Urinary bladder (tissue), 4 donors: ENCODE measurements around the gene KDELR3. TPM values are rescaled to one million over a fixed set of nuclear protein-coding genes. Genes with fewer than 3 reads are reported as not detected.
"Not testable (repeated sequence)": the region's sequence is repeated elsewhere in the genome, so short reads cannot be mapped to it uniquely, and the experiment has no call there.

Experiments
- DNase-seq: peaks from one replicate; pipeline ENCODE4 v3.0.0-alpha.2; 2015; ENCODE audit errors: extremely low spot score
- H3K27ac ChIP-seq: one replicate; pipeline ENCODE4 v1.5.1; 2013; ENCODE audit warnings: low read depth, mild to moderate bottlenecking, moderate library complexity
- H3K36me3 ChIP-seq: one replicate; pipeline ENCODE4 v1.6.1; 2013; ENCODE audit warnings: mild to moderate bottlenecking, moderate library complexity; ENCODE audit not compliant: insufficient read depth
- H3K4me1 ChIP-seq: one replicate; pipeline ENCODE4 v1.6.1; 2013; ENCODE audit warnings: mild to moderate bottlenecking, moderate library complexity; ENCODE audit not compliant: insufficient read depth
- H3K4me3 ChIP-seq: one replicate; pipeline ENCODE4 v1.5.1; 2013; ENCODE audit warnings: low read depth, low read length
- WGBS: extraction: QIAGEN DNeasy Blood & Tissue Kit; methylation state at CpG from one replicate; pipeline ENCODE4 v1.1.7; 2013; 5-methylcytosine and 5-hydroxymethylcytosine counted together
- polyA plus RNA-seq: library from polyadenylated mRNA; stranded (reverse); fragments of 200-250 nt; gene quantifications from one replicate; pipeline ENCODE4 v1.2.3, GENCODE V29; 2013
- total RNA-seq: library from RNA; depleted of rRNA; stranded (reverse); fragments of >200 nt; gene quantifications from one replicate; pipeline ENCODE4 v1.2.3, GENCODE V29; 2014
- donor health status: healthy with polysubstance abuse.
- donor health status: healthy.

KDELR3 gene
- total and polyA plus RNA-seq, 2 donors: 4.7 to 75.7 TPM

GRCh38 chr22:38469306-38469781 lies 1.4 kb downstream of the KDELR3 start:
- no peak for DNase-seq
- H3K4me1 ChIP-seq: no peaks in the 10 kb centered on the region
- WGBS: 82% methylated on average over 6 of the region's 6 CpGs

GRCh38 chr22:38470179-38470578 lies 2.3 kb downstream of the KDELR3 start:
- H3K36me3 ChIP-seq, H3K27ac ChIP-seq, H3K4me1 ChIP-seq, DNase-seq, H3K4me3 ChIP-seq: not testable (repeated sequence)
- WGBS: 94% methylated on average over 10 of the region's 10 CpGs

More at GRCh38 chr22:38469306-38469781, 1.4 kb downstream of the KDELR3 start:
- Histone ChIP-seq H3K4me3 (no peak overlapping the region), H3K27ac (no peak overlapping the region), H3K36me3 (no peaks in the 10 kb centered on the region)

- no peak for DNase-seq
- H3K27ac ChIP-seq: no peak overlapping the region
- no peaks in the 10 kb centered on the region for H3K36me3 ChIP-seq
- H3K4me1 ChIP-seq: no peaks in the 10 kb centered on the region
- H3K4me3 ChIP-seq: no peak overlapping the region
- WGBS: 85% methylated on average over 11 of the region's 11 CpGs
Measured at GRCh38 chr22:38471237-38471636, 3.3 kb downstream of the KDELR3 start.

GRCh38 chr22:38474003-38474607 lies 6.2 kb downstream of the KDELR3 start:
- WGBS: 65% methylated on average over 10 of the region's 10 CpGs
- H3K27ac ChIP-seq: no peak overlapping the region
- H3K4me1 ChIP-seq: no peaks in the 10 kb centered on the region

GRCh38 chr22:38477585-38477984 lies 9.7 kb downstream of the KDELR3 start:
- Histone ChIP-seq H3K4me1 (no peaks in the 10 kb centered on the region), H3K27ac (no peak overlapping the region), H3K36me3 (no peaks in the 10 kb centered on the region), H3K4me3 (no peak overlapping the region)
- WGBS: 86% methylated on average over 1 of the region's 1 CpG
- DNase-seq: no peak

More at GRCh38 chr22:38474003-38474607, 6.2 kb downstream of the KDELR3 start:
- Histone ChIP-seq H3K36me3 (no peaks in the 10 kb centered on the region), H3K4me3 (no peak overlapping the region)
- DNase-seq: no peak

GRCh38 chr22:38479096-38479837 lies 11.4 kb downstream of the KDELR3 start:
- Histone ChIP-seq H3K4me3 (no peak overlapping the region), H3K27ac (no peak overlapping the region), H3K36me3 (peaks cover 2% of the 10 kb centered on the region), H3K4me1 (no peaks in the 10 kb centered on the region)
- DNase-seq: no peak
- WGBS: 66% methylated on average over 7 of the region's 7 CpGs

GRCh38 chr22:38481162-38481870 lies 13.4 kb downstream of the KDELR3 start:
- DNase-seq: no peak
- peaks cover 7% of the 10 kb centered on the region for H3K36me3 ChIP-seq
- 92% methylated on average over 3 of the region's 3 CpGs for WGBS
- H3K27ac ChIP-seq: no peak overlapping the region
- no peak overlapping the region for H3K4me3 ChIP-seq
- no peaks in the 10 kb centered on the region for H3K4me1 ChIP-seq

- H3K36me3 ChIP-seq: peaks cover 7% of the 10 kb centered on the region
- no peak for DNase-seq
- H3K27ac ChIP-seq: no peak overlapping the region
- H3K4me3 ChIP-seq: no peak overlapping the region
- WGBS: 81% methylated on average over 8 of the region's 8 CpGs
- no peaks in the 10 kb centered on the region for H3K4me1 ChIP-seq
Measured at GRCh38 chr22:38481871-38482332, 14.0 kb downstream of the KDELR3 start.

GRCh38 chr22:38482662-38483308 lies 14.9 kb downstream of the KDELR3 start:
- peaks cover 7% of the 10 kb centered on the region for H3K36me3 ChIP-seq
- WGBS: 94% methylated on average over 6 of the region's 6 CpGs
- no peak overlapping the region for H3K27ac ChIP-seq
- no peak overlapping the region for H3K4me3 ChIP-seq
- no peak for DNase-seq
- H3K4me1 ChIP-seq: no peaks in the 10 kb centered on the region

- no peaks in the 10 kb centered on the region for H3K4me1 ChIP-seq
- WGBS: 58% methylated on average over 1 of the region's 1 CpG
- no peak overlapping the region for H3K4me3 ChIP-seq
- peaks cover 9% of the 10 kb centered on the region for H3K36me3 ChIP-seq
- no peak for DNase-seq
- no peak overlapping the region for H3K27ac ChIP-seq
Measured at GRCh38 chr22:38484244-38484643, 16.3 kb downstream of the KDELR3 start.

- Histone ChIP-seq H3K4me3 (no peak overlapping the region), H3K27ac (no peak overlapping the region), H3K4me1 (no peaks in the 10 kb centered on the region), H3K36me3 (peaks cover 13% of the 10 kb centered on the region)
- DNase-seq: no peak
- WGBS: 65% methylated on average over 5 of the region's 5 CpGs
Measured at GRCh38 chr22:38485783-38486182, 17.9 kb downstream of the KDELR3 start.

GRCh38 chr22:38487946-38488345 lies 20.1 kb downstream of the KDELR3 start:
- Histone ChIP-seq H3K4me3 (no peak overlapping the region), H3K4me1 (no peaks in the 10 kb centered on the region), H3K36me3 (peaks cover 15% of the 10 kb centered on the region), H3K27ac (no peak overlapping the region)
- WGBS: 80% methylated on average over 6 of the region's 6 CpGs
- DNase-seq: no peak

- Histone ChIP-seq H3K27ac (no peak overlapping the region), H3K4me3 (no peak overlapping the region), H3K4me1 (no peaks in the 10 kb centered on the region), H3K36me3 (peaks cover 21% of the 10 kb centered on the region)
- DNase-seq: no peak
- whole genome bisulfite sequencing: 92% methylated on average over 17 of the region's 17 CpGs
Measured at GRCh38 chr22:38489142-38489541, 21.2 kb downstream of the KDELR3 start.
